OCI-M2 (cell line): ENCODE results near the gene CPNE4.

ENCODE experiments used
- DNase-seq: peaks from one replicate; lab custom pipeline; 2025; ENCODE audit not compliant: unreplicated experiment; lab: John Stamatoyannopoulos, UW

The CPNE4 gene

DNA sequence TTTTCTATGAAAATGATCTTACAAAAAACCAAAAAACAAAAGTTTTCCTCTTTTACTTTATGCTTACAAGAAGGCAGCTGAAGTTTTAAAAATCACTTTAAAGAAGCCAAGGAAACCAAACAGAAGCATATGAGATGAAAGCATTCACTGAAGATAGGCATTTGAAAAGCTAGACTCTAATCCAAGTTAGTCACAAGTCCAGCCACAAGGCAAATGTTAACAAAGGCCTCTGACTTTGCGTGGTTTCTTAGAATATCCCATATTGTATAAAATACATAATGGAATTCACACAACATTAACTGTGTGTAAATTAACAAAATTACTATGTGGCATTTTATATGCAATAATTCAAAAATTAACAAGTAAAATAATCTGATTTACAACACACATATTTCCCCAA lies 549.7 kb downstream of the CPNE4 start:
- no peak for DNase-seq

- DNase-seq: no peak
Observed at GRCh38 chr3:131484496-131485111, 550.2 kb downstream of the CPNE4 start.
